ENCODE measurements around the gene ZNF766.
"Not testable (repeated sequence)": the region's sequence is repeated elsewhere in the genome, so short reads cannot be mapped to it uniquely, and the experiment has no call there.

The ZNF766 gene

GRCh38 chr19:52277471-52277870, 8.1 kb downstream of the ZNF766 start:
- H3K27me3 ChIP-seq (ENCODE audit: control insufficient read depth, low read length) = no peaks in the 10 kb centered on the region

GRCh38 chr19:52286256-52286655, 16.9 kb downstream of the ZNF766 start:
- H3K27ac ChIP-seq (ENCODE audit: low read depth, low read length) = no peak overlapping the region
- H4K20me1 ChIP-seq (ENCODE audit: control insufficient read depth, insufficient read depth, low read depth, low read length) = no peaks in the 10 kb centered on the region
- H3K4me2 ChIP-seq (ENCODE audit: low read length) = no peak overlapping the region
- no peaks in the 10 kb centered on the region for H3K4me1 ChIP-seq (ENCODE audit: control insufficient read depth, low read length)
- no peak overlapping the region for H3K4me3 ChIP-seq (ENCODE audit: low read length)
- peaks cover 88% of the 10 kb centered on the region for H3K36me3 ChIP-seq (ENCODE audit: control insufficient read depth, low read length)
- H3F3A ChIP-seq (ENCODE audit: control insufficient read depth, insufficient read depth) = no peaks in the 10 kb centered on the region
- peaks cover 17% of the 10 kb centered on the region for H3K79me2 ChIP-seq (ENCODE audit: control insufficient read depth, low read length)
- no peaks in the 10 kb centered on the region for H3K9me2 ChIP-seq (replicated peaks; ENCODE audit: control insufficient read depth, low read length)
- H3K9me3 ChIP-seq (ENCODE audit: control insufficient read depth, insufficient read depth, low read length) = peaks cover 10% of the 10 kb centered on the region
- H3K27me3 ChIP-seq (ENCODE audit: control insufficient read depth, low read length) = no peaks in the 10 kb centered on the region
- TF ChIP-seq CTCF (IDR thresholded peaks at IDR 0.05; ENCODE audit: low read depth, low read length, poor library complexity, severe bottlenecking) = no peak
- no peak for TF ChIP-seq EZH2phosphoT487 (IDR thresholded peaks at IDR 0.05; ENCODE audit: borderline replicate concordance, low read length)

More at GRCh38 chr19:52277471-52277870, 8.1 kb downstream of the ZNF766 start:
- TF ChIP-seq EZH2phosphoT487 (IDR thresholded peaks at IDR 0.05; ENCODE audit: borderline replicate concordance, low read length) = no peak
- TF ChIP-seq CTCF (IDR thresholded peaks at IDR 0.05; ENCODE audit: low read depth, low read length, poor library complexity, severe bottlenecking) = no peak
- Histone ChIP-seq H3K27ac (ENCODE audit: low read depth, low read length) (no peak overlapping the region), H3K4me2 (ENCODE audit: low read length) (no peak overlapping the region), H3K36me3 (ENCODE audit: control insufficient read depth, low read length) (peaks cover 78% of the 10 kb centered on the region), H3F3A (ENCODE audit: control insufficient read depth, insufficient read depth) (no peaks in the 10 kb centered on the region), H3K79me2 (ENCODE audit: control insufficient read depth, low read length) (peaks cover 100% of the 10 kb centered on the region), H3K4me1 (ENCODE audit: control insufficient read depth, low read length) (peaks cover 5% of the 10 kb centered on the region), H3K9me3 (ENCODE audit: control insufficient read depth, insufficient read depth, low read length) (peaks cover 59% of the 10 kb centered on the region), H3K4me3 (ENCODE audit: low read length) (no peak overlapping the region), H4K20me1 (ENCODE audit: control insufficient read depth, insufficient read depth, low read depth, low read length) (no peaks in the 10 kb centered on the region), H3K9me2 (replicated peaks; ENCODE audit: control insufficient read depth, low read length) (no peaks in the 10 kb centered on the region)

- TF ChIP-seq CTCF (IDR thresholded peaks at IDR 0.05; ENCODE audit: low read depth, low read length, poor library complexity, severe bottlenecking) (no peak), EZH2phosphoT487 (IDR thresholded peaks at IDR 0.05; ENCODE audit: borderline replicate concordance, low read length) (no peak)
- H4K20me1 ChIP-seq (ENCODE audit: control insufficient read depth, insufficient read depth, low read depth, low read length) = no peaks in the 10 kb centered on the region
- no peaks in the 10 kb centered on the region for H3K27me3 ChIP-seq (ENCODE audit: control insufficient read depth, low read length)
- H3K9me3 ChIP-seq (ENCODE audit: control insufficient read depth, insufficient read depth, low read length) = peaks cover 6% of the 10 kb centered on the region; the same call in 1 of the 2 replicates
- H3K4me1 ChIP-seq (ENCODE audit: control insufficient read depth, low read length) = peaks cover 4% of the 10 kb centered on the region; the same call in 1 of the 2 replicates
- H3K4me3 ChIP-seq (ENCODE audit: low read length) = no peak overlapping the region
- H3K4me2 ChIP-seq (ENCODE audit: low read length) = no peak overlapping the region
- no peak overlapping the region for H3K27ac ChIP-seq (ENCODE audit: low read depth, low read length)
- no peaks in the 10 kb centered on the region for H3K9me2 ChIP-seq (replicated peaks; ENCODE audit: control insufficient read depth, low read length)
- no peaks in the 10 kb centered on the region; the same call in 1 of the 2 replicates for H3F3A ChIP-seq (ENCODE audit: control insufficient read depth, insufficient read depth)
- peaks cover 43% of the 10 kb centered on the region for H3K36me3 ChIP-seq (ENCODE audit: control insufficient read depth, low read length)
- no peaks in the 10 kb centered on the region for H3K79me2 ChIP-seq (ENCODE audit: control insufficient read depth, low read length)
Observed at GRCh38 chr19:52291781-52292180, 22.4 kb downstream of the ZNF766 start.

- H3K9me3 ChIP-seq (ENCODE audit: control insufficient read depth, insufficient read depth, low read length); H3K27ac ChIP-seq (ENCODE audit: low read depth, low read length); H4K20me1 ChIP-seq (ENCODE audit: control insufficient read depth, insufficient read depth, low read depth, low read length); H3K9me2 ChIP-seq (replicated peaks; ENCODE audit: control insufficient read depth, low read length); H3K27me3 ChIP-seq (ENCODE audit: control insufficient read depth, low read length); H3F3A ChIP-seq (ENCODE audit: control insufficient read depth, insufficient read depth); H3K4me1 ChIP-seq (ENCODE audit: control insufficient read depth, low read length); H3K4me2 ChIP-seq (ENCODE audit: low read length); H3K79me2 ChIP-seq (ENCODE audit: control insufficient read depth, low read length); H3K4me3 ChIP-seq (ENCODE audit: low read length): not testable (repeated sequence)
- H3K36me3 ChIP-seq (ENCODE audit: control insufficient read depth, low read length) = peaks cover 44% of the 10 kb centered on the region
Observed at GRCh38 chr19:52292946-52293345, 23.6 kb downstream of the ZNF766 start.
